Vagina (tissue), 2 donors: Measurements from ENCODE around the gene SAMHD1.
"Not testable (repeated sequence)": the region's sequence is repeated elsewhere in the genome, so short reads cannot be mapped to it uniquely, and the experiment has no call there.

Experiments used
- POLR2A ChIP-seq, 2 donors: fragments of 450-650 bp; IDR thresholded peaks; one replicate each; pipeline ENCODE4 v1.6.1; 2017; ENCODE audit warnings: antibody characterized with exemption in 2 of 2, mild to moderate bottlenecking in 2 of 2, moderate library complexity in 2 of 2
- TF ChIP-seq, protein P1 (sequence below), 3 experiments: fragments of 450-650 bp in 2 of 3; fragments of 200-600 bp in 1 of 3; sonication (generic) in 1 of 3; IDR thresholded peaks; one replicate each; pipeline ENCODE4 v1.5.1; 2017 to 2019; ENCODE audit warnings: antibody characterized with exemption in 3 of 3, mild to moderate bottlenecking in 2 of 3, moderate library complexity in 2 of 3

DNA sequence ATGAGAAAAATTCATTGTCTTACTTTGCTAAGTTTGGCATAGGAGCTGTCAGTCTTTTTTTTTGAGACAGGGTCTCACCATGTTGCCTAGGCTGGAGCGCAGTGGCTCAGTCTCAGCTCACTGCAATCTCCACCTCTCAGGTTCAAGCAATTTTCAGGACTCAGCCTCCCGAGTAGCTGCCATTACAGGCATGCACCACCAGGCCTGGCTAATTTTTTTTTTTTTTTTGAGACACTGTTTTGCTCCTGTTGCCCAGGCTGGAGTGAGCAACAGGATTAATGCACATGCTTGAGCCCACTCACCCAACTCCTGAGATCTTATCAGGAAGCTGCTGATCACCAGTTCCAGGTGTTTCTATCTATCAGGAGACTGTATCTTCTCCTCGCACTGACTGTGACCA, 15.5 kb upstream of the SAMHD1 start:
- TF ChIP-seq, protein P1, sequence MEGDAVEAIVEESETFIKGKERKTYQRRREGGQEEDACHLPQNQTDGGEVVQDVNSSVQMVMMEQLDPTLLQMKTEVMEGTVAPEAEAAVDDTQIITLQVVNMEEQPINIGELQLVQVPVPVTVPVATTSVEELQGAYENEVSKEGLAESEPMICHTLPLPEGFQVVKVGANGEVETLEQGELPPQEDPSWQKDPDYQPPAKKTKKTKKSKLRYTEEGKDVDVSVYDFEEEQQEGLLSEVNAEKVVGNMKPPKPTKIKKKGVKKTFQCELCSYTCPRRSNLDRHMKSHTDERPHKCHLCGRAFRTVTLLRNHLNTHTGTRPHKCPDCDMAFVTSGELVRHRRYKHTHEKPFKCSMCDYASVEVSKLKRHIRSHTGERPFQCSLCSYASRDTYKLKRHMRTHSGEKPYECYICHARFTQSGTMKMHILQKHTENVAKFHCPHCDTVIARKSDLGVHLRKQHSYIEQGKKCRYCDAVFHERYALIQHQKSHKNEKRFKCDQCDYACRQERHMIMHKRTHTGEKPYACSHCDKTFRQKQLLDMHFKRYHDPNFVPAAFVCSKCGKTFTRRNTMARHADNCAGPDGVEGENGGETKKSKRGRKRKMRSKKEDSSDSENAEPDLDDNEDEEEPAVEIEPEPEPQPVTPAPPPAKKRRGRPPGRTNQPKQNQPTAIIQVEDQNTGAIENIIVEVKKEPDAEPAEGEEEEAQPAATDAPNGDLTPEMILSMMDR (IDR thresholded peaks at IDR 0.05): not testable (repeated sequence)
- TF ChIP-seq POLR2A (IDR thresholded peaks at IDR 0.05): not testable (repeated sequence)
